Measurements from ENCODE around the gene CHRNB1.

The CHRNB1 gene

GRCh38 chr17:7438656-7439460, 6.0 kb upstream of the CHRNB1 start:
- DNase-seq = no peak

GRCh38 chr17:7439462-7440112, 5.3 kb upstream of the CHRNB1 start, which contains the start of gene FGF11:
Gene FGF11 (plus strand): TSS chr17:7439512. CDS start chr17:7439621, 109 bp downstream.
- DNase-seq = peak; percentile 56

GRCh38 chr17:7440113-7440833, 4.6 kb upstream of the CHRNB1 start:
- DNase-seq = peak; percentile 76

- peak; percentile 77 for DNase-seq
Observed at GRCh38 chr17:7440834-7441195, 4.0 kb upstream of the CHRNB1 start.

- no peak for DNase-seq
Observed at GRCh38 chr17:7441266-7441665, 3.6 kb upstream of the CHRNB1 start.

GRCh38 chr17:7442142-7442541, 2.7 kb upstream of the CHRNB1 start:
- no peak for DNase-seq

- DNase-seq = no peak
Observed at GRCh38 chr17:7443499-7444485, 1.1 kb upstream of the CHRNB1 start.

GRCh38 chr17:7445619-7445968, 733 bp downstream of the CHRNB1 start:
- no peak for DNase-seq

- DNase-seq = no peak
Observed at GRCh38 chr17:7448461-7448860, 3.6 kb downstream of the CHRNB1 start.

- no peak for DNase-seq
Observed at GRCh38 chr17:7459961-7460545, 15.2 kb downstream of the CHRNB1 start.

- DNase-seq = no peak
Observed at GRCh38 chr17:7460850-7461660, 16.2 kb downstream of the CHRNB1 start.

- DNase-seq = no peak
Observed at GRCh38 chr17:7462474-7463371, 17.9 kb downstream of the CHRNB1 start.

GRCh38 chr17:7463372-7463846, 18.5 kb downstream of the CHRNB1 start:
- DNase-seq = no peak

- no peak for DNase-seq
Observed at GRCh38 chr17:7464081-7464480, 19.2 kb downstream of the CHRNB1 start.

- no peak for DNase-seq
Observed at GRCh38 chr17:7465597-7466275, 20.9 kb downstream of the CHRNB1 start.

GRCh38 chr17:7466318-7466638, 21.4 kb downstream of the CHRNB1 start:
- no peak for DNase-seq

GRCh38 chr17:7466639-7467341, 21.9 kb downstream of the CHRNB1 start:
- peak; percentile 51 for DNase-seq

GRCh38 chr17:7467498-7467897, 22.6 kb downstream of the CHRNB1 start:
- no peak for DNase-seq

GRCh38 chr17:7468290-7468689, 23.4 kb downstream of the CHRNB1 start:
- DNase-seq = no peak
